Natural killer cell treated with Interleukin-12 subunit alpha and Interleukin-12 subunit beta and Interleukin-15 and Interleukin-18, amount 100 ng/mL, for 72 hours (primary cell): Measurements from ENCODE around the gene B3GAT3. TPM values are rescaled to one million over a fixed set of nuclear protein-coding genes. Genes with fewer than 3 reads are reported as not detected.

Experiments
- ATAC-seq, 2 donors: fragments of 150-1000 bp; cut with Tn5 transposase in 1 of 2; sonication (Bioruptor Pico), chemical (Tn5 transposase) in 1 of 2; 2 replicates each; pipeline ENCODE4 v1.10.0; 2021
- DNase-seq: peaks from one replicate; pipeline ENCODE4 v3.0.0; 2022; ENCODE audit warnings: low spot score
- H3K27ac Mint-ChIP-seq, 2 donors: 1 replicate in 1 of 2; 2 replicates in 1 of 2; pipeline ENCODE4 v1.8.0; 2022; ENCODE audit warnings: mixed read lengths in 2 of 2, mild to moderate bottlenecking in 1 of 2, moderate library complexity in 1 of 2
- H3K27me3 Mint-ChIP-seq, 2 donors: 1 replicate in 1 of 2; 2 replicates in 1 of 2; pipeline ENCODE4 v1.8.0; 2022; ENCODE audit warnings: mixed read lengths in 2 of 2
- H3K36me3 Mint-ChIP-seq: one replicate; pipeline ENCODE4 v1.8.0; 2022; ENCODE audit warnings: mixed read lengths
- H3K4me1 Mint-ChIP-seq, 2 donors: 1 replicate in 1 of 2; 2 replicates in 1 of 2; pipeline ENCODE4 v1.8.0; 2022; ENCODE audit warnings: low read depth in 2 of 2, mixed read lengths in 2 of 2, mild to moderate bottlenecking in 1 of 2
- H3K4me3 Mint-ChIP-seq: one replicate; pipeline ENCODE4 v1.8.0; 2022; ENCODE audit warnings: mixed read lengths
- H3K9me3 Mint-ChIP-seq: 2 replicates; pipeline ENCODE4 v1.8.0; 2022; ENCODE audit warnings: mixed read lengths
- total RNA-seq, 2 donors: library from RNA; stranded (reverse); gene quantifications; one replicate each; pipeline ENCODE4 v1.2.3, GENCODE V29; 2022

Gene B3GAT3
- total RNA-seq = 10 to 100 TPM; 72.8 to 98.7 TPM

DNA sequence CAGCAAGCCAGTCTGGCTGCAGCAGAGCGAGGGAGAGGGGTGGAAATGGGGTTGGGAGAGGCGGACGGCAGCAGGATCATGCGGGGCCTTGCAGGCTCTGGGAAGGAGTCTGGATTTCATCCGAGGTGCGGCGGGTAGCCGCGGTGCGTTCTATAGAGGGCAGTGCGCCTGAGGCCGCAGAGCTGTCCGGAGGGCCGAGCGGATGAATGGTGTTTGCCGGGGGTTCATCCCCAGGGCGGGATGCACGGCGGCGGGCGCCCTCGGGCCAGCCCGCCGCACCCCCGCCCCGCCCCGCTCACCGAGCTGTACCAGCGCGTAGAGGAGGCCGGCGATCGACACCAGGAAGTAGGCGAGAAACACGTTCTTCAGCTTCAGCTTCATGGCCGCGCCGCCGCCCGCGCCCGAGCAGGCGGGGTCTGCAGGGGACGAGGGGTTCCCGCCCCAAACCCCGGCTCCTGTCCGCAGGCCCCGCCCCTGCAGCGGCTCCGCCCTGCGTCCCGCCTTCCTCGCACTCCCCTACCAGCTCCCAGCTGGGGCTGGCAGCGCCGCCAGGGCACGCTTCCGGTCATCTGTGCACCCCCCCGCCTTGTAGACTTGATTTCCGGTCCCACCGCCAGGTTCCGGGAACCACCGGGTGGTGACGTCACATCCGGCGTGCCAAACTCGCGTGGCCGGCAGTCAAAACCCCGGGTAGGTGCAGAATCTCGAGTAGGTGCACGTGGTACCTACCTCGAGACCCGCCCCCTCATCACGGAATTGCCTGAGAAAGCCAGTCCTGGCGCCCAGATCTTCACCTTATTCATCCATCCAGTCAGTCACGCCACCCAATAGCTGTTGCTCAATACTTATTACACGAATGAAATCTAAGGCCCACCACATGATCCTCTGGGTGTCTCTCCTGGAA is at the start of gene B3GAT3:
Gene B3GAT3, minus strand, starts transcription at position 420 of the 904 bp plus-strand sequence. Its CDS starts 39 bp downstream, at position 381.
- no peaks in the 10 kb centered on the region for H3K9me3 Mint-ChIP-seq
- peak within 1 kb of the TSS; percentile 100 for H3K4me3 Mint-ChIP-seq
- H3K27ac Mint-ChIP-seq = peak within 1 kb of the TSS; percentile 96 to 99
- ATAC-seq (peak; percentile 98 to 99), DNase-seq (peak; percentile 99)
- peaks cover 18% of the 10 kb centered on the region for H3K36me3 Mint-ChIP-seq
- H3K27me3 Mint-ChIP-seq = no peaks in the 10 kb centered on the region
- peaks cover 17 to 20% of the 10 kb centered on the region in 2 donors for H3K4me1 Mint-ChIP-seq

DNA sequence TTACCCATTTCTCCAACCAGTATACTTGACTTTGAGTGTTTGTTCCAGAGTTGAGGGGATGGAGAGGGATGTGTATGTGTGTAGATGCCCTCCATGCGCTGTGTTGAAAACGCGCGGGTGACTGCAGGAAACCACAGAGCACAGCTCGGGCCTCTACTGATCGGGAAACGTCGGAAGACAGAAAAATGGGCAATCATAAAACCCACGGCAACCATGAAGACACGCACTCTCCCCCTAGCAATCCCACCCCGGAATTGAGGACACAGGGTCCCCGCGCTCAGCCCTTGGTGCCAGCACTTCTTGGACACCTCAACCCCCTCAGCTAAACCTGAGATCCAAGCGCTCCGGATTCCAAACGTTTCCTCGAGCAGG is 49.4 kb upstream of the B3GAT3 start:
- Mint-ChIP-seq H3K4me1 (peaks cover 28 to 34% of the 10 kb centered on the region in 2 donors), H3K27ac (peak overlapping the region; percentile 91 to 96), H3K9me3 (no peaks in the 10 kb centered on the region), H3K4me3 (peak overlapping the region; percentile 94), H3K27me3 (no peaks in the 10 kb centered on the region), H3K36me3 (peaks cover 14% of the 10 kb centered on the region)
- DNase-seq = no peak
- ATAC-seq = peak; percentile 33 to 45

DNA sequence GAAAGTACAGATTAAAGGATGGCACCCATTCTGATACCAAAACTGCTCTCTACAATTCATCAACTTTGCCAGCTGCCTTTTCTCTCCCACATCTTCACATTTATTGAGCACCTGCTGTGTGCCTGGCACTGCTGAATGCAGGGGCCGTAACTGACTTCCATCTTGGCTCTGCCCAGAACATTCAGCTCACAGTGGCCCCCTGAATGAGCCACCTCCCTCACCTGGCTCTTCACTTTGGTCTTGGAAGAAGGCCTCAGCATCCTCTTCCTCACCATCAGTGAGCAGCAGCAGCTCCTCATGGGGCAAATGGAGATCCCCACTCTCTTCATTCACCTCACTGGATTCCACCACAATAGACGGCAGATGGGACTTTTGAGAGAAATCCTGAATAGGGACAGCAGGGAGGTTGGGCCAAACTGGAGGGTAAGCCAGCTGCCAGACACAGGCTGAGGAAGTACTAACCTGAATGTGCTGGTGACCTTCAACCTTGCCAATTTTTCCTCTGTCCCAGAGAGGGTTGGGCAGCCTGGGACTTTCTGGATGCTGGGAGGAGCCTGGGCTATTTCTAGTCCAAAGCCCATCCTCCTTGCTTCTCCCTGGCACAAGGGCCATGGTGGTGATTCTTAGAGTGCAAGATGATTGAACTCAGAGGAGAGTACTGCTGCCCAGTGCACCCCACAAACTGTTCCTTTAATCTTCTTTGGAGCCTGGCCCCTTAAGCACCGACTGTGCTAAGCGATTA is 47.8 kb upstream of the B3GAT3 start:
- Mint-ChIP-seq H3K9me3 (no peaks in the 10 kb centered on the region), H3K4me3 (peak overlapping the region; percentile 94), H3K27ac (peak overlapping the region; percentile 91 to 96), H3K4me1 (peaks cover 25 to 33% of the 10 kb centered on the region in 2 donors), H3K27me3 (no peaks in the 10 kb centered on the region), H3K36me3 (peaks cover 9% of the 10 kb centered on the region)
- no peak for ATAC-seq
- no peak for DNase-seq

DNA sequence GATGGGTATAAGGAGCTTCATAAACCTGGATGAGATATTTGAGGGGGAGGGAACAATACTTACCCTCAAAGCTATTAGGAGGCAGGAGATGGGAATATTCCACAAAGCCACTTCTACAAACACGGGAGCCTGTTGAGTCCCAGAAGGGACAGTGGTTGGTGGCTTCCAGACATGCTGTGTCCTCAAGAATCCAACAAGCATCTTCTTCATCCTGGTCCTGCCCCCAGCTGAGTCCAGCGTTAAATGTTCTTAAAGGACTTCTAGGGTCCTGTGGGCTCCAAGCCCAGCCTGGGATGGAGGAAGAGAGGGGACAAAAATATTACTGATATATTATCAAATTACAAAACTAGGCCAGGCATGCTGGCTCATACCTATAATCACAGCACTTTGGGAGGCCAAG is 45.7 kb upstream of the B3GAT3 start:
- peak overlapping the region; percentile 89 to 94 for H3K27ac Mint-ChIP-seq
- H3K27me3 Mint-ChIP-seq = no peaks in the 10 kb centered on the region
- peaks cover 16% of the 10 kb centered on the region for H3K36me3 Mint-ChIP-seq
- H3K9me3 Mint-ChIP-seq = no peaks in the 10 kb centered on the region
- H3K4me3 Mint-ChIP-seq = peak overlapping the region; percentile 96
- no peak for ATAC-seq
- H3K4me1 Mint-ChIP-seq = peaks cover 33 to 35% of the 10 kb centered on the region in 2 donors
- DNase-seq = no peak

DNA sequence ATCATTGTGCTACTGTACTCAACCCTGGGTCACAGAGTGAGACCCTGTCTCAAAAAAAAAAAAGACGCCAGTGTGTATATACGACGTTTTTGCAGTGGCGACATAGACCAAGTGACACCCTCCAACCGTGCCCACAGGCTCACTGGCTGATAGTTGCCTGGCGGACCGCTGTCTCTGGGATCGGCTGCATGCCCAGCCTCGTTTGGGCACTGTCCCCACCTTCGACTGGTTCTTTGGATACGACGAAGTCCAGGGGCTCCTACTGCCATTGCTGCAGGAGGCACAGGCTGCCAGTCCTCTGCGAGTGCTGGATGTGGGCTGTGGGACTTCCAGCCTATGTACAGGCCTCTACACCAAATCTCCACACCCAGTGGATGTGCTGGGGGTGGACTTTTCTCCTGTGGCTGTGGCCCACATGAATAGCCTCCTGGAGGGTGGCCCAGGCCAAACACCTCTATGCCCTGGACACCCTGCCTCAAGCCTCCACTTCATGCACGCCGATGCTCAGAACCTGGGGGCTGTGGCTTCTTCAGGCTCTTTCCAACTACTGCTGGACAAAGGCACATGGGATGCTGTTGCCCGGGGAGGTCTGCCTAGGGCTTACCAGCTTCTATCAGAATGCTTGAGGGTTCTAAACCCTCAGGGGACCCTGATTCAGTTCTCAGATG is 44.6 kb upstream of the B3GAT3 start:
- Mint-ChIP-seq H3K36me3 (peaks cover 17% of the 10 kb centered on the region), H3K9me3 (no peaks in the 10 kb centered on the region), H3K4me1 (peaks cover 31 to 34% of the 10 kb centered on the region in 2 donors), H3K27ac (peak overlapping the region; percentile 89 to 94), H3K27me3 (no peaks in the 10 kb centered on the region), H3K4me3 (peak overlapping the region; percentile 96)
- no peak for DNase-seq
- no peak for ATAC-seq

DNA sequence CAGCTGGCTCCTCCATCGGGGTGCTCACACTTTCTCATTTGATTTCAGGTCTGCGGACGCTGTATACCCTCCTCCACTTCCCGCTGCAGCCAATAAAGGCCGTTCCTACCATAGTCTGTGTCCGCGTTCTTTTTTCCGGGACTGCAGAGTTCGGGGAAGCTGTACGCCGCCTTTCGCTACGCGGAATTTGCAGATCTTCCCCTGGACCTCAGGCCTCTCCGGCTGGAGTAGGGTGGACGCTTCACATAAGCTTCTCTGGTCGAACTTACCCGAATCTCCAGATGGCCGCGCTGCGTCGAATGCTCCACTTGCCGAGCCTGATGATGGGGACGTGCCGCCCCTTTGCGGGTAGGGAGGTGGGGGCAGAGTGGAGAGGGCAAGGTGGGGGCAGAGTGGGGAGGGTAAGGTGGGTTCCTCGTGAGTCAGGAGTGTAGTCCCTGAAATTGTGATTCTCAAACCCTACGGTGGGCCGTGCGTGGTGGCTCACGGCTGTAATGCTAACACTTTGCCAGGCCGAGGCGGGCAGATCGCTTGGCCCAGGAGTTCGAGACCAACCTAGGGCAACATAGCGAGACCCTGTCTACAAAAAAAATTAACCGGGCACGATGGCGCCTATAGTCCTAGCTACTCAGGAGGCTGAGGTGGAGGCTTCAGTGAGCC is 43.9 kb upstream of the B3GAT3 start:
- H3K27me3 Mint-ChIP-seq = no peaks in the 10 kb centered on the region
- ATAC-seq (peak; percentile 42 to 55), DNase-seq (no peak)
- peak overlapping the region; percentile 89 to 94 for H3K27ac Mint-ChIP-seq
- H3K9me3 Mint-ChIP-seq = no peaks in the 10 kb centered on the region
- H3K4me3 Mint-ChIP-seq = peak overlapping the region; percentile 96
- peaks cover 17% of the 10 kb centered on the region for H3K36me3 Mint-ChIP-seq
- peaks cover 25 to 28% of the 10 kb centered on the region in 2 donors for H3K4me1 Mint-ChIP-seq

DNA sequence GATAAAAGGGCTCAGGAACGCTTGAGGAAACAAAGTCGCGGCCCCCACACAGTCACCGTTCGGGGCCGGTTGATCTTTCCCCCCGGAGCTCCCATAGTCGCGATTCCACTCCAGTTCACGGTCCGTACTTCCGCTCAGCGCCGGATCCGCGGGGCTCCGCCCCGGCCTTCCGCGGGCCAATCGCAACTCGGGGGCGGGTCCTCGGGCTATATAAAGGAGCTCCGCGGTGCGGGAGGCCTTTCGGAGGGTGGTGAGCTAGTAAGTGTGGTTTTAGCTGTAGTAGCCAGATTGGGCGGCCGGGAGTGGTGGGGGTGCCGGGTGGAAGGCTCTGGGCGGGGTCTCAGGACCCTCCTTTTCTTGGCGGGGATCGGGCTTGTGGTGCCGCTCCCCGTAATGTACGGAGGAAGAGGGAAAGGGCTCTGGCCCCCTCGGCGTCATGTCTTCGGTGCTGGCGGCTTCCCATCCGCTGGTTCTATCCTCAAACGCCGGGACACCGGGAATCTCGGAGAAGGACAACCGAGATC is 43.4 kb upstream of the B3GAT3 start, which contains the start of the genes C11orf98 and CSKMT:
Gene C11orf98, minus strand, starts transcription at position 136 of the 524 bp plus-strand sequence. Its CDS starts 41 bp downstream, at position 95.
Gene CSKMT, plus strand, starts transcription at position 238 of the 524 bp plus-strand sequence. CDS start 568 bp downstream, outside the sequence.
- peak within 1 kb of the TSS; percentile 96 for H3K4me3 Mint-ChIP-seq
- H3K9me3 Mint-ChIP-seq = no peaks in the 10 kb centered on the region
- ATAC-seq (peak; percentile 95 to 97), DNase-seq (peak; percentile 96)
- H3K36me3 Mint-ChIP-seq = peaks cover 17% of the 10 kb centered on the region
- peaks cover 23% of the 10 kb centered on the region in 2 donors for H3K4me1 Mint-ChIP-seq
- peak within 1 kb of the TSS; percentile 89 to 94 for H3K27ac Mint-ChIP-seq
- H3K27me3 Mint-ChIP-seq = no peaks in the 10 kb centered on the region

DNA sequence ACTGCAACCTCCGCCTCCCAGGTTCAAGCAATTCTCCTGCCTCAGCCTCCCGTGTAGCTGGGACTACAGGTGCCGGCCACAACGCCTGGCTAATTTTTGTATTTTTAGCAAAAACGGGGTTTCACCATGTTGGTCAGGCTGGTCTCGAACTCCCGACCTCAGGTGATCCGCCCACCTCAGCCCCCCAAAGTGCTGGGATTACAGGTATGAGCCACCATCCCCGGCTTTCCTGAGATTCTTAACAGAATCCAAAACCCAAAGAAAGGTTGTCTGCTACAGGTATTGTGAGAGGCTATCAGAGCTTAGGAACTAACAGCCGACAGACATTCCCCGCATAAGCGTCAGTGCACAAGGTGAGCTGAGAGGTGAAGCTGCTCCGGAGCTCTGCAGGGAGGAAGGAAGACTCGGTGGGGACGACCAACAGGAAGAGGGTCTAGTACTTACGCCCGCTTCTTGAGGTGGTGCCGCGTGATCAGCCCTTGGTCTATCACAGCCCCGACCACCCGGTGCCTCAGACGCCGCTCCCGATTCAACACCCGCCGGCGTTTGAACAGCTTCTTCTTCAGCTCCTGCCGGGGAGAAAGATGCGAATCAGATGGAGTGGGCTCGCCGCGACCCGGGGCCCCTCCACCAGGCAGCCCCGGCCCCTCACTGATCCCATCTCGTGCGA is 42.8 kb upstream of the B3GAT3 start:
- peaks cover 23% of the 10 kb centered on the region in 2 donors for H3K4me1 Mint-ChIP-seq
- peaks cover 17% of the 10 kb centered on the region for H3K36me3 Mint-ChIP-seq
- no peaks in the 10 kb centered on the region for H3K27me3 Mint-ChIP-seq
- peak overlapping the region; percentile 96 for H3K4me3 Mint-ChIP-seq
- H3K9me3 Mint-ChIP-seq = no peaks in the 10 kb centered on the region
- DNase-seq (no peak), ATAC-seq (peak; percentile 20 to 64)
- H3K27ac Mint-ChIP-seq = peak overlapping the region; percentile 89 to 94

DNA sequence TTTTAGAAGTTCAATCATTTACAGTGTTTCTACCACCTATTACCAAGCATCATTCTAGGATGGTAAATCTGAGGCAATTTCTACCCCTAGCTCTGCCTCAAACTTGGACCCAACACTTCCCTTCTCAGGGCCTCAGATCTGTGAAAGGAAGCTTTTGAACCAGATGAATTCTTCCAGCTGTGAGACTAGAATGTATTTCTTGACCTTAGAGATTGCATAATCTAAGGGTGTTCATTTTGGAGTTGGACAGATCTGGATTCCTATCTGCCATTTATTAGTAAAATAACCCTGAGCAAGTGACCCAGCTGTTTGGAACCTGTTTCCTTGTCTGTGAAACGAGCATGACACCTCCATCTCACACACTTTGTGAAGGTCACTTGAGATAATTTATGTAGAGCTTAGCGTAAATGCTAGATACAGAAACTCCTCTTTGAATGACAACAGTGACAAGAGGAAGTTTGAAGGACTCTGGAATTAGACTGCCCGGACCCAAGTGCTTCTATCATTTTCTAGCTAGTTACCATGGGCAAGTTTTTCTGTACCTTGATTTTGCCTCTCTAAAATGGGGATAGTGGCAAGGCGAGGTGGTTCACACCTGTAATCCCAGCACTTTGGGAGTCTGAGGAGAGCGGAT is 35.1 kb upstream of the B3GAT3 start:
- Mint-ChIP-seq H3K4me1 (peaks cover 15% of the 10 kb centered on the region in 2 donors), H3K4me3 (no peak overlapping the region), H3K27me3 (no peaks in the 10 kb centered on the region), H3K36me3 (peaks cover 5% of the 10 kb centered on the region), H3K9me3 (no peaks in the 10 kb centered on the region), H3K27ac (no peak overlapping the region)
- no peak for ATAC-seq
- DNase-seq = no peak

DNA sequence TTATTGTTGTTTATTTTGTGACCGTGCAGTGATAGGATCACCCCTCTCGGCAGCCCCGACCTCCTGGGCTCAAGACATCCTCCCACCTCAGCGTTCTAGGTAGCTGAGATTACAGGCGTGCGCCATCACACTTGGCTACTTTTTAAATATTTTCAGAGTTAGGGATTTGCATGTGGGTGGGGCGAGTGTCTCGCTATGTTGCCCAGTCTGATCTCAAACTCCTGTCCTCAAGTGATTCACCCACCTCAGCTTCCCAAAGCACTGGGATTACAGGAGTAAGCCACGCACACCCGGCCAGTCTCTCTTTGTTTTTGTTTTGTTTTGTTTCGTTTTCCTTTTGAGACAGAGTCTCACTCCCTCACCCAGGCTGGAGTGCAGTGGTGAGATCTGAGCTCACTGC is 32.5 kb upstream of the B3GAT3 start:
- Mint-ChIP-seq H3K4me1 (peaks cover 19 to 21% of the 10 kb centered on the region in 2 donors), H3K4me3 (peak overlapping the region; percentile 99), H3K9me3 (no peaks in the 10 kb centered on the region), H3K27ac (peak overlapping the region; percentile 98 to 100), H3K27me3 (no peaks in the 10 kb centered on the region), H3K36me3 (peaks cover 5% of the 10 kb centered on the region)
- no peak for ATAC-seq
- no peak for DNase-seq

DNA sequence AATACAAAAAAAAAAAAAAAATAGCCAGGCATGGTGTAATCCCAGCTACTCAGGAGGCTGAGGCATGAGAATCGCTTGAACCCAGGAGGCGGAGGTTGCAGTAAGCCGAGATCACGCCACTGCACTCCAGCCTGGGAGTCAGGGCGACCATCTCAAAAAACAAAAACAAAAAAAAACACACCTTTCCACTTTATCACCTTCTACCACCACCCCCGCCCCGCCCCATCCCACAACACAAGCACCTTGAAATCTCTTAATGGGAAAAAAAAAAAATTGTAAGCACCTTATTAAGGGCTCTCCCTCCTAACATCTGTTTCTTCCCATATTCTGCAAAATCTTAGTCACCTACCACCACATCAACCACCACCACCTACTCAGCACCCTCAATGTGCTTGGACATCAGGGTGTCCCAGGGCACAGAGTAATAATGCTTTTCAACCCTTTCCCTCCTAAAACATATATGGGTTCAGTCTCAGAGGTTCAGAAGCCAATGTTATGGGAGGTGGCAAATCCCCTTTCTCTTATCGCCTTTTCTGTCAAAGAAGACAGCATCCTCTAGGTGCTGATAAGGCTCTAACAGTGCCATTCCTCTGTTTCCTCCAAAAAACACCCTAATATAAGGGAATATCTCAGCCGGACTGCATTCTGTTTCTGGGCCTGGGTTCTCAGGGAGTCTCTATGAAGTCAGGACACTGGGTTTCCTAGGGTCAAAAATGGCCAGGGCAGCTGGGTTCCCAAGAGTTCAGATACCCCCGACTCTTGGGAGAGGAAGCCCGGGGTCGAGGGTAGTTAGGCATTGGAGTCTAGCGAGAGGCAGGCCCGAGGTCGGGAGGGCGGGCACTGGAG is 30.6 kb upstream of the B3GAT3 start:
- no peak for DNase-seq
- no peaks in the 10 kb centered on the region for H3K27me3 Mint-ChIP-seq
- ATAC-seq = peak in 1 of 2 donors; percentile 31

More for the DNA sequence above, 30.6 kb upstream of the B3GAT3 start:
- no peaks in the 10 kb centered on the region for H3K9me3 Mint-ChIP-seq
- H3K36me3 Mint-ChIP-seq = peaks cover 5% of the 10 kb centered on the region
- peak overlapping the region; percentile 98 to 100 for H3K27ac Mint-ChIP-seq
- H3K4me3 Mint-ChIP-seq = peak overlapping the region; percentile 99
- H3K4me1 Mint-ChIP-seq = peaks cover 19 to 21% of the 10 kb centered on the region in 2 donors
